Activated T-helper 1 cell treated with Interleukin-2 at 50 U/mL for 16 hours (primary cell): ENCODE data around the gene C19orf38.
"Not testable (repeated sequence)": the region's sequence is repeated elsewhere in the genome, so short reads cannot be mapped to it uniquely, and the experiment has no call there.

ENCODE experiments used
- DNase-seq: peaks from one replicate; pipeline ENCODE4 v3.0.0-alpha.2; 2020; ENCODE audit warnings: low read depth

The C19orf38 gene

DNA sequence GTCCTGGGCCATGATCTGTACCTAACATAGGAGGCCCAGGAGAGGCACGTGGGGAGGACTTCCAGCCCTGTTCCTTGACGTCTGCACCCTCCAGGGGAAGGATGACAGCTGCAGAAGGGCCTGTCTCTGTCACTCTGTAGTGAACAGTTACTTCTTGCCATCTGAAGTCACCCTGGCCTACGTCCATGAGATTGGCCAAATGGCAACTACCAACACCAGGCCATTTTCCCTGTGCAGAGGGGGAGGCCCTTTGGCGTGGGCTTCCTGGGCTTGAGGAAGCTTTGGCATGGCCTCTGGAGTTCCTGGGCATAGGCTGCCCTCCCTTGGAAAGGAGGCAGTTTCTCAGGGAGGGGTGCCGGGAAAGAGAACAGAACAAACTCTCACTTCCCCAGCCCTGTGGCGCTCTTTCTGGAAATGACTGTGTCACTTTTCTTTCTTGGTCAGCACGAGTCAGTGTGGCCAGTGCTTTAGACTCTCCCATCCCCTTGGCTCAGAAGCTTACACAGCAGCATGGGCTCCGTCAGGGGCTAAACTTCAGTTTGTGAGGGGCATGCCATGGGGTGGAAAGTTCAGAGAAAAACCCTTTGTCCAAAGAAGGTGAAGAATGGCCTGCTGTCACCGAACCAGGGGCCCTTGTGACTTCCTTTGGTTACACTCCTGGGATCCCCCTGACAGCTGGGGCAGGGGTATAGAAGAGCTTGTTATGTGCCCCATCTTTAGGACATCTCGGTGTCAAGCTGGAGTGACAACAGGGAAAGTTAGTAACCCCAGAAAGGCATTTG is 28.4 kb downstream of the C19orf38 start:
- no peak for DNase-seq

DNA sequence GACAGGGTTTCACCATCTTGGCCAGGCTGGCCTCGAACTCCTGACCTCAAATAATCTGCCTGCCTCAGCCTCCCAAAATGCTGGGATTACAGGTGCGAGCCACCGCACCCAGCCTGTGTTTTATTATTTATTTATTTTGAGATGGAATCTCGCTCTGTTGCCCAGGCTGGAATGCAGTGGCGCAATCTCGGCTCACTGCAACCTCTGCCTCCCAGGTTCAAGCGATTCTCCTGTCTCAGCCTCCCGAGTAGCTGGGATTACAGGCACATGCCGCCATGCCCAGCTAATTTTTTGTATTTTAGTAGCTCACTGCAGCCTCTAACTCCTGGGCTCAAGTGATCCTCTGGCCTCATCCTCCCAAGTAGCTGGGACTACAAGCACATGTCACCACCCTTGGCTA is 29.4 kb downstream of the C19orf38 start:
- DNase-seq: not testable (repeated sequence)

DNA sequence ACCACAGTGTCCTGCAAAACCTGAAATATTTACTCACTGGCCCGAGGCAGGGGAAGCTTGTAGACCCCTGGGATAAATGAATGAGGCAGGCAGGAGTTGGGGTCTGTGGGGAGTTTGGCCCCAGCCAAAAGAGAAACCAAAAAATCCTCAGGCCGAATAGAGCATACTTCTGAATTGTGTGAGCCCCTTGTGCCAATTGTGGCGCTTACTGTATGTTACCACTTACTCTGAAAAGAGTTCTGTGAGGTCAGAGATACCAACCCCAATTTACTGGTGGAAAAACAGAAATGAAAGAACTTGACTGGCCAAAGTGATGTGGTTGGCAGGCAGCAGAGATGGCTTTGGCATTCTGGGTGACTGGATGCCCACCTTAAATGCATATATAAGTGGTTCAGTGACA is 30.0 kb downstream of the C19orf38 start:
- no peak for DNase-seq

- DNase-seq: no peak
Observed at GRCh38 chr19:10881403-10882107, 33.3 kb downstream of the C19orf38 start.

GRCh38 chr19:10882108-10882457 is 33.9 kb downstream of the C19orf38 start:
- no peak for DNase-seq

DNA sequence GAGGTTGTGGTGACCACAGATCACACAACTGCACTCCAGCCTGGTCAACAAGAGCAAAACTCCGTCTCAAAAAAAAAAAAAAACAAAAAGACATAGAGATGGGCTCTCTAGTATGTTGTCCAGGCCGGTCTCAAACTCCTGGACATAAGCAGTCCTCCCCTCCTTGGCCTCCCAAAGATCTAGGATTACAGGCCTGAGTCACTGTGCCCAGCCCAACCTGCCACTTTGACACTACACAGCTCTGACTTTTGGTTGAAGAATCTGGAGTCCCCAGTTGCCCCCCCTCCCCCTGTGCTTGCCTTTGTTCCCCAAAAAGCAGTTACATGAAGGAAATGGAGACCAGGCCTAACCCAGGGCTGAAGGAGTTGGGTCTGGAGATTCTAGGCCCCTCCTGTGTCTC is 36.1 kb downstream of the C19orf38 start:
- no peak for DNase-seq

DNA sequence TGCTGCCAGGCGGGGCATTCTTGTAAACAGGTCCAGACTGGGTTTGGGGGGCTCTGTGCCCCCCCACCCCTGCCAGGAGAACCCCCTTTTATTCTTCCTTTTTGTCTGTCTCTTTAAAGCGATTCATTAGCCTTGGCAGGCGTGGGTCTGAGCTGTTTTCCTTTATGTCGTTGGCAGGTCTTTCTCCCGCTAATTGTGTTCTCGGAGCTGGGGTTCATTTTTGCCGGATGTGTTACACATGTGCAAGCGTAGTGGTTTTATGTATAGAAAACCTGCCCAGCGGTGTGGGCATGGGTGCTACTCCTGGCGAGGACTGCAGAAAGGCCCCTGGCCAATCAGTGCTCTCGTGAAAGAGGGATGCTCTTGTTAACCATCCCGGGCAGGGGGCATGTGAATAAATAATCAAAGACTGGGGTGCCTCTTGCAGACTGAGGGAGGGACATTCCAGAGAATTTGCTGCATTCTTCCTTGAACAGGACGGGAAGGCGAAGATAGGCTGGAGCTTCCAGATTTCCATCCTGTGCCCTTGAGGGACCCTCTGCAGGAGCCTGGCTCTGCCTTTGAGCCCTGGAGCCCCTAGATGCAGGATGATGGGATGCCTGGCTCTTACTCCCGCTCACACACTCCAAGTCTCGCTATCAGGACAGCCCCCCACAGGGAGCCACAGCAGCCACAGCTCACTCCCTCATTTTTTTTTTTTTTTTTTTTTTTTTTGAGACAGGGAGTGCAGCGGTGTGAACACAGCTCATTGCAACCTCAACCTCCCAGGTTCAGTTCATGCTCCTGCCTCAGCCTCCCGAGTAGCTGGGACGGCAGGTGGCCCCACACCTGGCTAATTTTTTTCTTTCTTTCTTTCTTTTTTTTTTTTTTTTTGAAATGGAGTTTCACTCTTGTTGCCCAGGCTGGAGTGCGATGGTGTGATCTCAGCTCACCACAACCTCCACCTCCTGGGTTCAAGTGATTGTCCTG is 37.3 kb downstream of the C19orf38 start:
- no peak for DNase-seq

- DNase-seq: no peak
Observed at GRCh38 chr19:10887616-10888367, 39.6 kb downstream of the C19orf38 start.

GRCh38 chr19:10888421-10888866 is 40.2 kb downstream of the C19orf38 start:
- no peak for DNase-seq

GRCh38 chr19:10889880-10890279 is 41.7 kb downstream of the C19orf38 start:
- DNase-seq: no peak

DNA sequence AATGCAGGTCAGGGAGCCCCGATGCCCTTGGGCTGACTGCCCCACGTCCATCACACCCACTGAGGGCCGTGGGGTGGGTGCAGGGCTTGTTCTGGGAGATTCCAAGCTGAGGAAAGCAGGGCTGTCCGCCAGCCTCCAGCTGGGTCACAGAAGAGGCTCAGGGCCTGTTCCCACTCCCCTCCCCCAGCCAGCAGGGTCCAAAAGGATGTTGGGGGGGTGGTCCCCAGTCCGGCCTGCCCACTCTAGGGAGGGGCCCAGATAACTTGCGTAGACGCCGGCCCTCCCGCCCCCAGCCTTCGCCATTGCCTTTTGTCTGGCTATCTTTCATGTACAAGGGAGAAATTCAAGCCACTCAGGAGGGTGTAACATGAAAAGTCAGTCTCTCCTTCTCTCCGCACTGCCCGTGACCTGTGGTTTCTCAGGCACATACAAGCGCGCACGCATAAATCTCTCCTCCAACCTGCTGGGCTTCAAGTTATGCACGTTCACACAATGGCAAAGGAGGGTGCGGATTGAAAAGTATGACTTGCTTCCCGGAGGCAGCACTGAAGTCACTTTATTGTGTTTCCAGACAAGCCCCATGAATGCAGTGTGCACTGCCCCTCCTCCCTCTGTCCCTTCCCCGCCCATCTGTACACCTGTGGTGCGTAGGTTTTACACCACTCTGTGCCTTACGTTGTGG is 43.3 kb downstream of the C19orf38 start:
- no peak for DNase-seq

DNA sequence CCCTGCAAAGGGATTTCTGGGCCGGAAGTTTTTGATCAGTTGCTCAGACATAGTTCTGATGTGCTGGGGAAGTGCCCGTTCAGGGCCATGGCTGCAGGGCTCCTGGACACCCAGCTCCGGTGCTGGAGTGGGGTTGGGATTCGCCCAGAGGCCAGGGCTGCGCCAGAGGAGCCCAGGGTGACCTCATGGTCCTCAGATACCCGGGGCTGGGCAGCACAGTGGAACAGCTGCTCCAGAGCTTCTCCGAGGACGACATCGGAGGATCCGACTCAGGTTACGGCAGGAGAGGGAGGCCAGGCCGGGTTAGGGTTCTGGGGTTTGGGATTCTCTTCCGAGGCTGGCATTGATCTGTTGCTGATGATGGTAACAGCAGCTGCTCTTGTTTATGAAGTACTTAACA is 44.0 kb downstream of the C19orf38 start:
- DNase-seq: no peak

GRCh38 chr19:10894911-10895213 is 46.6 kb downstream of the C19orf38 start:
- DNase-seq: no peak

GRCh38 chr19:10895363-10895762 is 47.1 kb downstream of the C19orf38 start:
- DNase-seq: no peak

DNA sequence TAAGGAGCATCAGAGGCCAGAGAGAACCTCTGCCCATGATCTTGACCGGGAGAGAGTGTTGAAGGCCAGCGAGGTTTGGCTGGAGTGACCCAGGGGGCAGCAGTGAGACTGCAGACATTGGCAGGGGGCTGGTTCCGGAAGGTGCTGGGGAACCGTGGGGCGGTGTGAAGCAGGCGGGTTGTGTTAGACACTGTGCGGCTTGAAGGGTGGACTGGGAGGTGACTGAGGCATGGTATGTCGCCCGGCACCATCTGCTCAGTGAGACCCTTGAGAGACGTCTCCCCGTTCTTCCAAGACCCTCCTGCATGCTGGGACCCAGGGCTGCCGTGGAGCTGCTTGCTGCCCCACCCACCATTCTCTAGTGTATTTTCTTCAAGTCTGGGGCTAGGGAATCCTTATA is 47.7 kb downstream of the C19orf38 start:
- DNase-seq: no peak

DNA sequence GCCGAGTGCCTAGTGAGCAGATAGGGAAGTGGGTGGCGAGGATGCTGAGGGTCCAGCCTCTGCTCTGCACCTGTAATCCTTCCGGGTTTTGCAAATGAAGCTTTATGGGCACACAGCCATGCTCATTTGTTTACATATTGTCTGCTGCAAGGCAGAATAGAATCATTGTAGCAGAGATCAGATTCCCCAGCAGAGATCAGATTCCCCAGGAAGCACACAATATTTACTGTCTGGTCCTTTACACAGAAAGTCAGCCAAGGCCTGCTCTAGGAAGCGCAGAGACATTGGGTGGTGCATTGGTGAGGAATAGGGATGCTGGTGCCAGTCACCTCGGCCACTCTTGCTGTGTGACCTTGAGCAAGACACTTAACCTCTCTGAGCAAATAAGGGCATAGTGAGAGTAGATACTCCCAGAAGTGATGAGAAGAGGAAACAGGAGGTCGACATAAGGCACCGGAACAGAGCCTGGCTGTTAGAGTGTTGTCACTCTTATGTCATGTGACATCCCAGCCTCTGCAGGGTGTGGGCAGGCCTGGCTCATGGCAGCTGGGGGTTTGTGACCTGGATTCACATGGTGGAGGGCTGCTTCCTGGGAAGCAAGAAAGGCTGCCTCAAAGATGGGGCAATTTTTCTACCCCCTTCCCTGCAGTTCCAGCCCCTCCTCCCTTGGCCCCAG is 48.8 kb downstream of the C19orf38 start:
- DNase-seq: no peak

DNA sequence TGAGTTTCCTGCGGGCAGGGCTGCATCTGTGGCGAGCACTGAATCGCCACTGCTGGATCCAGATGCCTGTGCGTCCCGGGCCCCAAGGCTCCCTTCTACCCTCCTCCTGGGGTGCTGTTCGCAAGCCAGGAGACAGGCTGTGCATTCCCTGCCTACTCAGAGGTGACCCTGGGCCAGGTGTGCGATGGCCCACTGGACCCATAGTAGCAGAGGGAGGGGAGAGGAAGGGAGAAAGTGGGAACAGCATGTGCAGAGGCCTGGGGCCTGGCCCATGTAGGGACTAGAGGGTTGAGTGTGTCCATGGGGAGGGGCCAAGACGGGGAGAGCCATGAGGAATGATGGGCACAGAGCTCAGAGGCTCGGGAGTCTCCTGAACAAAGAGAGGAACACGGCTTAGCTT is 50.4 kb downstream of the C19orf38 start:
- DNase-seq: no peak

GRCh38 chr19:10899151-10899653 is 51.0 kb downstream of the C19orf38 start:
- no peak for DNase-seq

- DNase-seq: no peak
Observed at GRCh38 chr19:10907925-10908324, 59.7 kb downstream of the C19orf38 start.

GRCh38 chr19:10908380-10908960 is 60.3 kb downstream of the C19orf38 start:
- no peak for DNase-seq
